Measurements from ENCODE around the gene RASSF4. TPM values are rescaled to one million over a fixed set of nuclear protein-coding genes. Genes with fewer than 3 reads are reported as not detected.

RASSF4 gene
- total RNA-seq, 1 donor from 2014 or later: 67.6 TPM

DNA sequence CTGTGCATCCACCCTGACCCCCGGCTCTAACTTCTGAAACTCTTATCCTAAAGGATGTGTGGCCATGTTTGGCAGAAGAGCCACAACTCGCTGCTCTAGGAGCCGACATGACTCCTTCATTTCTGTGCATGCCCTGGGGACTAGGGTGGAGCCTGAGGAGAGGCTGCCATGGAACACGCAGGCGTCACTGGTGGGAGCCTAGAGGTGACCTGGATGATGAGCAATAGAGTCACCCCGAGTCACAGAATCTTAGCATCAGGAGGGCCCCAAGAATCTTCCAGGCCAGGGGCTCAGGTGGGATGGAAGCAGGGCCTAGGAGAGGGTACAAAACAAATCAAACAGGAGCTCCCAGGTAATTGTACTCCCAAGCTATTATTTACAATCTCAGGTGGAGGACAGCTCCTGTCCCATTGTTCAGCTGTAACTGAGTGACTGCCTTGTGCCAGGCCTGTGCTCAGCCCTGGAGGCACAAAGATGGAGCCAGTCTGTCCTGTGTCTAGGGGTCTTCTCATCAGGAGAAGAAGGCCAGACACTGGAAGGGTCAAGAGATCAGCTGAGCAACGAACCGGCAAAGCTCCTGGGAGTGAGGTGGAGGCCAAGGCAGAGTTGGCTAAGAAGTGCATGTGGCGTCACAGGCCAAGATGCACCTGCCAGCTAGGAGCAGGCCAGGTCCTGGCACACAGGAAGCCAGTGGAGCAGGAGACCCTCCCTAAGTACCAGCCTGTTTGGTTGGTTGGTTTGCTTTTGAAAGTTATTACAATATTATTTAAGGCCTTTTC is 35.3 kb downstream of the RASSF4 start:
- Histone ChIP-seq H3K36me3 (ENCODE audit: control insufficient read depth, insufficient read depth, low read length) (no peaks in the 10 kb centered on the region), H3K27me3 (ENCODE audit: control insufficient read depth, insufficient read depth, low read length) (no peaks in the 10 kb centered on the region), H3K4me3 (ENCODE audit: low read depth, low read length) (no peak overlapping the region)
- TF ChIP-seq, protein P1, sequence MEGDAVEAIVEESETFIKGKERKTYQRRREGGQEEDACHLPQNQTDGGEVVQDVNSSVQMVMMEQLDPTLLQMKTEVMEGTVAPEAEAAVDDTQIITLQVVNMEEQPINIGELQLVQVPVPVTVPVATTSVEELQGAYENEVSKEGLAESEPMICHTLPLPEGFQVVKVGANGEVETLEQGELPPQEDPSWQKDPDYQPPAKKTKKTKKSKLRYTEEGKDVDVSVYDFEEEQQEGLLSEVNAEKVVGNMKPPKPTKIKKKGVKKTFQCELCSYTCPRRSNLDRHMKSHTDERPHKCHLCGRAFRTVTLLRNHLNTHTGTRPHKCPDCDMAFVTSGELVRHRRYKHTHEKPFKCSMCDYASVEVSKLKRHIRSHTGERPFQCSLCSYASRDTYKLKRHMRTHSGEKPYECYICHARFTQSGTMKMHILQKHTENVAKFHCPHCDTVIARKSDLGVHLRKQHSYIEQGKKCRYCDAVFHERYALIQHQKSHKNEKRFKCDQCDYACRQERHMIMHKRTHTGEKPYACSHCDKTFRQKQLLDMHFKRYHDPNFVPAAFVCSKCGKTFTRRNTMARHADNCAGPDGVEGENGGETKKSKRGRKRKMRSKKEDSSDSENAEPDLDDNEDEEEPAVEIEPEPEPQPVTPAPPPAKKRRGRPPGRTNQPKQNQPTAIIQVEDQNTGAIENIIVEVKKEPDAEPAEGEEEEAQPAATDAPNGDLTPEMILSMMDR (IDR thresholded peaks at IDR 0.05; ENCODE audit: insufficient read depth, low read length, poor library complexity, severe bottlenecking): no peak
- no peak for DNase-seq (ENCODE audit: low read depth)

DNA sequence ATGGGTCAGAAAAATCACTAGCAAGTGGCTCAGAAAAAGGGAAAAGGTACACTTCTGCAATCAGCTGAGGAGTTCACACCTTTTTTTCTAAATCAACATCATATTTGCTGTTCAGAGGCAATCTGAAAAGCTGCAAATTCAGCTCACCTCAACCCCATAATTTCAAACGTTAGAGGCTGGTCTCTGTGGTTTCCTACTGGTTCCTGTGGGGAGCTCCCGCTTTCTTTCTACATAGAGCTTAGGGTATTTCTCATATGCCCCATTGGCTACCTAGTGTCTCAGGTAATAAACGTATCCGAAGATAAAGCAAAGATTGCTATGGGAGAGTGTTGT is 35.9 kb downstream of the RASSF4 start:
- TF ChIP-seq, protein P1 (IDR thresholded peaks at IDR 0.05; ENCODE audit: insufficient read depth, low read length, poor library complexity, severe bottlenecking): no peak
- Histone ChIP-seq H3K36me3 (ENCODE audit: control insufficient read depth, insufficient read depth, low read length) (no peaks in the 10 kb centered on the region), H3K27me3 (ENCODE audit: control insufficient read depth, insufficient read depth, low read length) (no peaks in the 10 kb centered on the region), H3K4me3 (ENCODE audit: low read depth, low read length) (no peak overlapping the region)
- DNase-seq (ENCODE audit: low read depth): no peak

DNA sequence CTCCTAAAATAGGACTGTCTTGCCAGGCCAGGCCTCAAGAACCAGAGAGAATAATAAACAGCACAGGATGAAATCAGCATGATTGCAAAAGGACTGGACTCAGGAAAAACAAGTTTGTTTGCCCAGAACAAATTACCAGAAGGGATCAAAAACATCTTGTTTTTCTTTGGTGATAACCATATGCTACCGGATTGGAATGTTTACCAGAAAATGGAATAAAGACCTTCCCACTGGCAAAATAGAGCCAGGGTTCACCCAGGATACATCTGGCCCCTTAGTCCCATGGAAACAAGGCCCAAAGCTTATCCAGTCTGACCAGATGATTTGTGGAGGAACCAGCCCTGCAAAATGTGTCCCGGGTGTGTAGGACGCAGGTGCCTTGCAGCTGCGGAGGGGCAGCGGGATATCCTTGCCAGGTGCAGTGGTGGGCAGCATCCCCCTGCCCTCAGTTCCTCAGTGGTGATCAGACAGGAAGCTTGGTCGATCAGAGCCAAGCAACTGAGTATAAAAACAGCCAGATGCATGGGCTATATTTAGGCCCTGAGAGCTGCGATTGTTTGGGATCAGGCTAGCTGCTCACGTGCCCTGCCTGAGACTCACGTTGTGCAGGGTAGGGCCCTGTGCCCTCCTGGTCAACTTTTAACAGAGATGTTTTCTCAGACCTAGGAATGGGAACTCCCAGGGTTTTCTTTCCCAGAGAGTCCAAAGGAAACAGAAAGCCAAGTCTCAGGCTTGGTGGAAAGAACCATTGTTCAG is 36.5 kb downstream of the RASSF4 start:
- TF ChIP-seq, protein P1 (IDR thresholded peaks at IDR 0.05; ENCODE audit: insufficient read depth, low read length, poor library complexity, severe bottlenecking): no peak
- Histone ChIP-seq H3K27me3 (ENCODE audit: control insufficient read depth, insufficient read depth, low read length) (no peaks in the 10 kb centered on the region), H3K4me3 (ENCODE audit: low read depth, low read length) (no peak overlapping the region), H3K36me3 (ENCODE audit: control insufficient read depth, insufficient read depth, low read length) (no peaks in the 10 kb centered on the region)
- no peak for DNase-seq (ENCODE audit: low read depth)

DNA sequence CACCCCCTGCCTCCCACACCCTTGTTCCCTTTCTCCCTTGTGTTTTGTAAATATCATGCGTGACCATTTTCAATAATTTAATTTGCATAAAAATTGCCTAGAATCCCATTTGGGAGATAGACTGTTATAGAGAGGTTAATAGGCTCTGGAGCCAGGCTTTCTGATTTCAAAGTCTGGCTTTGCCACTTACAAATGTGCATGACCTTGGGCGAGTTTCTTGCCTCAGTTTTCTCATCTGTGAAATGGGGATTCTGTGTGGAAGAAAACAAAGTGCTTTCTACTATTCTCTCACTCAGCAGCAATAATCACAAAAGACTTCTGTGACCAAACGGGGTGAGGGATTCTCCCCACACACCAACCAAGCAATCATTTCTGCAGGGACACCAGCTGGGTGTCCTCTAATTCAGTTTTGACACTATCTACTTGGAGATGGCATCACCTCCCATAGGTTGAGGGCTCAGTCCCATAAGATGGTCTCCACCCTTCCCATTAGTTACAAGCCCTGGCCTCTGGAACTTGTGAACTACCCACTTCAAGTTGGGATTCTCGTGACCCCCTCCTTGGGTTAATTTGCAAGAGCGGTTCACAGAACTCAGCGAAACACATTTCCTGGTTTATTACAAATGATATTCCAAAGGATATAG is 37.6 kb downstream of the RASSF4 start:
- no peak for DNase-seq (ENCODE audit: low read depth)
- Histone ChIP-seq H3K36me3 (ENCODE audit: control insufficient read depth, insufficient read depth, low read length) (no peaks in the 10 kb centered on the region), H3K27me3 (ENCODE audit: control insufficient read depth, insufficient read depth, low read length) (no peaks in the 10 kb centered on the region), H3K4me3 (ENCODE audit: low read depth, low read length) (no peak overlapping the region)
- TF ChIP-seq, protein P1 (IDR thresholded peaks at IDR 0.05; ENCODE audit: insufficient read depth, low read length, poor library complexity, severe bottlenecking): no peak

DNA sequence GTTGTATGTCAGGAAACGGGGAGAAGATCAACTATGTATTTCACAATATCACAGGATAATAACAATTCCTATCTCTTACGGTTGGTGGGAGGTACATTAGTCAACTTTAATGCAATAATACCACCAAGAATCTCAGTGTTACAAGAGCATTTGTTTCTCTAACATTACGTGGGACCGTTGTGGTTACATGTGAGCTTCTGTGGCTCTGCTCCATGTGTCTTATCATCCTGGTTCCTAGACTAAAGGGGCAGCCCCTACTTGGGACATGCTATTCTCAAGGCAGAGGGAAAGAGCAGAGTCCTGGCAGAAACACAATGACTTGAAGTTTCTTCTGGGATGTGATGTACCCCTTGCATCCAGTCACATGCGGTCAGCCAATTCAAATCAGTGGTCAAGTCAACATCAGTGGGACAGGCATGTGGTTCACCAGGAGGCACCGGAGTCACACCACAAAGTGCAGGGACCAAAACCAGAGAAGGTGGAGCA is 38.6 kb downstream of the RASSF4 start:
- DNase-seq (ENCODE audit: low read depth): no peak
- no peaks in the 10 kb centered on the region for H3K27me3 ChIP-seq (ENCODE audit: control insufficient read depth, insufficient read depth, low read length)
- TF ChIP-seq, protein P1 (IDR thresholded peaks at IDR 0.05; ENCODE audit: insufficient read depth, low read length, poor library complexity, severe bottlenecking): no peak
- no peak overlapping the region for H3K4me3 ChIP-seq (ENCODE audit: low read depth, low read length)
- no peaks in the 10 kb centered on the region for H3K36me3 ChIP-seq (ENCODE audit: control insufficient read depth, insufficient read depth, low read length)
